GM18508 (cell line): ENCODE measurements around the gene BMP8A.
"Not testable (repeated sequence)": the region's sequence is repeated elsewhere in the genome, so short reads cannot be mapped to it uniquely, and the experiment has no call there.

Experiments
- ATAC-seq: cut with Tn5 transposase; IDR thresholded peaks from one replicate; pipeline ENCODE4 v1.9.1; 2021; ENCODE audit warnings: moderate number of reproducible peaks; ENCODE audit not compliant: insufficient read depth, unreplicated experiment

The BMP8A gene

GRCh38 chr1:39501666-39502065 is 10.2 kb downstream of the BMP8A start:
- ATAC-seq: no peak

DNA sequence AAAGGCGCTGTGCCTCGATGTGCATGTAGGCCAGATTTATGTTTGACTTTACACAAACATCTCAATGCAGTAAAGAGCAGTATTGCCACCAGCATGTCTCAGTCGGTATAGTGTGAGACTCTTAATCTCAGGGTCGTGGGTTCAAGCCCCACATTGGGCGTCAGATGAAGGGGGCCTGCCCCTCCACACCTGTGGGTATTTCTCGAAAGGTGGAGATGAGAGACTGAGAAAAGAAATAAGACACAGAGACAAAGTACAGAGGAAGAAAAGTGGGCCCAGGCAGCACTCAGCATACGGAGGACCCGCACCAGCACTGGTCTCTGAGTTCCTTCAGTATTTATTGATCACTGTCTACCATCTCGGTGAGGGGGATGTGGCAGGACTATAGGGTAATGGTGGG is 13.0 kb downstream of the BMP8A start:
- ATAC-seq: not testable (repeated sequence)

DNA sequence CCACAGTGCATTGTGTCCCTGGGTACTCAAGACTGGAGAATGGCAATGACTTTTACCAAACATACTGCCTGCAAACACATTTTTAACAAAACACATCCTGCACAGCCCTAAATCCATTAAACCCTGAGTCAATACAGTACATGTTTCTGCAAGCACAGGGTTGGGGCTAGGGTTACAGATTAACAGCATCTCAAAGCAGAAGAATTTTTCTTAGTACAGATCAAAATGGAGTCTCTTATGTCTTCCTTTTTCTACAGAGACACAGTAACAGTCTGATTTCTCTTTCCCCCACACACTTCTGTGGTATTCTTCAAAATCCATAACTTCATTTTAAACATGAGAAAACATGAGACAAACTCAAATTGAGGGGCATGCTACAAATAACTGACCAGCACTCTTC is 13.9 kb downstream of the BMP8A start:
- no peak for ATAC-seq

GRCh38 chr1:39507230-39507928 is 15.9 kb downstream of the BMP8A start:
- ATAC-seq: no peak

DNA sequence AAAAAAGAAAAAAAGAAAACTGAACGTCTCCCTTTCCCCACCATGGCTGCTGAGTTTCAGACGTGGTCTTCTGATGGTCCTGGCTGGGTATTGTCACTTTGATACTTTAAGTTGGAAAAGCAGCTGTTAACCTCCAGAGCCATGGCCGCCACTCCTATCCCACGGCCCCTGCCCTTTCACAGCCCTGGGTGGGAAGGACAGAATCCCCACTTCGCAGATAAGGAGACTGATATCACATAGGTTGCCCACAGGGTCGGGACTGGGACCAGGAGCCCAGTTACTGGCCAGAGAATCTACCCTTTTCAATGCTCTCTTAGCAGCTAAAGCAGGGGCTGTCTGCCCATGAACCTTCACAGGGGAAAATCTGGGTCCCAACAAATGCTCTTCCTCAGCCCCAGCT is 16.8 kb downstream of the BMP8A start:
- ATAC-seq: no peak

GRCh38 chr1:39508857-39509305 is 17.4 kb downstream of the BMP8A start:
- no peak for ATAC-seq

DNA sequence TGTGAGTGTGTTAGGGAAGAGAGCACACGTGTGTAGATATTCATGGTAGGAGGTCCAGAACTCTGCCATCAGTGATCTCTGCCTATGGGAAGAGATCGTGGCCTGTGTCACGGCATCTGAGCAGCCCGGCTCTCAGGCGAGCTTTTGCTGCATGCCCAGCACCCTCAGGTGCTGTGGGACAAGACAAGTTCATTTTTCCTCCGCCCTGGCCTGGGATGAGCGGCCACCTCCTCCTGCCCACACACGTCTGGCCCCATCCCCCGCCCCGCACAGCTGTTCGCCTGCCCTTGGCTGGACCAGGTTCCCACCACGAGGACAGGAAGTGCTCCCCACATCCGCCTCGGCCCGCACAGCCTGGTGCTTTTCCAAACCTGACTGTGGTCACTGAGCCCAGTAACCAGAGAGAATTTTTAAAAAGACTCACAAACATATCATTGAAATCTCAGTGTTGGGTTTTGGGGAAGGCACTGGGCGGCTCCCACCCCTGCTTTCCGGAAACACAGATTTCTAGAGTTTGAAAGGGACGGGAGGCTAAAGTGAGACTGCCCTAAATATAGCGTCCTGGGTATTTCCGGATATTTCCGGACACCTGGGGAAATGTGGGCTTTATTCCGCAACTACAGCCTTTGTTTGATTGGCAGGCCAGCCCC is 18.0 kb downstream of the BMP8A start:
- peak; percentile 38 for ATAC-seq

GRCh38 chr1:39510570-39511186 is 19.2 kb downstream of the BMP8A start:
- not testable (repeated sequence) for ATAC-seq

- not testable (repeated sequence) for ATAC-seq
Measured at GRCh38 chr1:39511477-39511876, 20.0 kb downstream of the BMP8A start.

DNA sequence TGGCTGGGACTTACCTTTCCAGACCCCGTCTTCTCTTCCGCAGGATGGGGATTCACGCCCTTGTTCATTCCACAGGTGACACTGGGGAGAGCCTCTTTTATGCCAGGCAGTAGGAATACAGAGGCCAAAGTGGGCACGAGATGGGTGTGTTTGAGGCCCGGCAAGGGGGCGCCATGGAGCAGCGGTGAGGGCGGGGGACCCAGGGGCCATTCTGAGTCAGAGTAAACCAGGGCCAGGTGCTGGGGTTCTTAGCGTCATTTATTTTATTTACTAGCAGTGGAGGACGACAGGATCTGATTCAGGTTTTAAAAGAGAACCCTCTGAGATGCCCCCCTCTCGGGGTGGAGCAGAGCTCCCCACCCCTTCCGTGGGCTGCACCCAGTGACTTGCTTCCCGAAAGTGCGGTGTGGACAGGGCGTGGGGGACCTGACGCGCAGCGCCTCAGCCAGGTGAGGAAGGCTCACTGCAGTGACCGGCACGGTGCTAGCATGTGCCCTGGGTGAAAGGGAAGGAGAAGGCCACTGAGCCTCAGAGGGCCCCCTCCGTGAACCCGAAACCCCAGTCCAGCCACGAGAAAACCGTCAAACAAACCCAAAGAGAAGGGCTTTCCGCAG is 20.9 kb downstream of the BMP8A start:
- ATAC-seq: not testable (repeated sequence)

DNA sequence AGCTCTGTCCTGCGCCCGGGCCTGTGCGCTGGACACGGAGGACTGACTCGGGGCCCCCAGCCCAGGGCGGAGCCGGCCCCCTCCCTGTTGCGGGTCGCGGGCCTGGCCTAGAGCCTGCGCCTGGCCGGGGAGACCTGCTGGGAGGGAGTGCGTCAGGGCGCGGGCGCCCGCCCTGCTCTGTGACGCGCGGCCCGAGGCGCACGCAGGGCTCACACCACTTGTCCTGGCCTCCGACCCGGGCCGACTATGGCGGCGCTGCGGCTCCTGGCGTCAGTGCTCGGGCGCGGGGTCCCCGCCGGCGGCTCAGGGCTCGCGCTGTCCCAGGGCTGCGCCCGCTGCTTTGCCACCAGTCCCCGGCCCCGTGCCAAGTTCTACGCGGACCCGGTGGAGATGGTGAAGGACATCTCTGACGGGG is 23.3 kb downstream of the BMP8A start:
- ATAC-seq: not testable (repeated sequence)

DNA sequence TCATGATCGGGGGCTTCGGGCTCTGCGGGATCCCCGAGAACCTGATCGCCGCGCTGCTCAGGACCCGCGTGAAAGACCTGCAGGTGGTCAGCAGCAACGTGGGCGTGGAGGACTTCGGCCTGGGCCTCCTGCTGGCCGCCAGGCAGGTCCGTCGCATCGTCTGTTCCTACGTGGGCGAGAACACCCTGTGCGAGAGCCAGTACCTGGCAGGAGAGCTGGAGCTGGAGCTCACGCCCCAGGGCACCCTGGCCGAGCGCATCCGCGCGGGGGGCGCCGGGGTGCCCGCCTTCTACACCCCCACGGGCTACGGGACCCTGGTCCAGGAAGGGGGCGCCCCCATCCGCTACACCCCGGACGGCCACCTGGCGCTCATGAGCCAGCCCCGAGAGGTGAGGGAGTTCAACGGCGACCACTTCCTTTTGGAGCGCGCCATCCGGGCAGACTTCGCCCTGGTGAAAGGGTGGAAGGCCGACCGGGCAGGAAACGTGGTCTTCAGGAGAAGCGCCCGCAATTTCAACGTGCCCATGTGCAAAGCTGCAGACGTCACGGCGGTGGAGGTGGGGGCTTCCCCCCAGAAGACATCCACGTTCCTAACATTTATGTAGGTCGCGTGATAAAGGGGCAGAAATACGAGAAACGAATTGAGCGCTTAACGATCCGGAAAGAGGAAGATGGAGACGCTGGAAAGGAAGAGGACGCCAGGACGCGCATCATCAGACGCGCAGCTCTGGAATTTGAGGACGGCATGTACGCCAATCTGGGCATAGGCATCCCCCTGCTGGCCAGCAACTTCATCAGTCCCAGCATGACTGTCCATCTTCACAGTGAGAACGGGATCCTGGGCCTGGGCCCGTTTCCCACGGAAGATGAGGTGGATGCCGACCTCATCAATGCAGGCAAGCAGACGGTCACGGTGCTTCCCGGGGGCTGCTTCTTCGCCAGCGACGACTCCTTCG is 24.0 kb downstream of the BMP8A start:
- not testable (repeated sequence) for ATAC-seq

DNA sequence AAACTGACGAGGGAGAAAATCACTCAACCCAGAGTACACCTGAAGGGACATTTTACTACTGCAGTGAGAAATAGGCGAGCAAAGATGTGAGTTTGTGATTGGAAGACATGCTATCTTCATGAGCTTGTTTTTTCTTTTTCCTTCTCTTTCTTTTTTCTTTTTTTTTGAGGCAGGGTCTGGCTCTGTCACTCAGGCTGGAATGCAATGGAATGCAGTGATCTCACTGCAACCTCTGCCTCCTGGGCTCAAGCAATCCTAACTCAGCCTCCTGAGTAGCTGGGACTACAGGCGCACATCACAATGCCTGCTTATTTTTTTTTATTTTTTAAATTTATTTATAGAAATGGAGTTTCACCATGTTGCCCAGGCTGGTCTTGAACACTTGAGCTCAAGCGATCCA is 25.4 kb downstream of the BMP8A start:
- ATAC-seq: not testable (repeated sequence)

DNA sequence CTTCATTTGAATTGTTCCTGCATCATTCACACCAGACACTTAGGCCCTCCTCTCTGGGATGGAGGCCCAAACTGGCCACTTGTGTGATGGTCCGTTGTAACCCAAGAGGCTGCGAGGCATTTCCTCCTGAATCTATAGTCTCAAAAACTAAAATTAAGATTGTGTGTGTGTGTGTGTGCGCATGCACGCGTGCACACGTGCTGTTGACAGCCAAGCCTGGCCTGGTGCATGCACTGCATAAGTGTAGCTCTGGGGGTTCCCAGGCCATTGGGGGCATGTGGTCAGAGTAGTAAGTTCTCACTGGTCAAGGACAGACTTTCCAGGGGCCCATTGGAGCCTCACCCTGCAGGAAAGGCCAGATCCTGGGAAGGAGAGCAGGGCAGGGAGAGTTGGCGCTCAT is 26.5 kb downstream of the BMP8A start:
- not testable (repeated sequence) for ATAC-seq

GRCh38 chr1:39519376-39519775 is 27.9 kb downstream of the BMP8A start:
- not testable (repeated sequence) for ATAC-seq

GRCh38 chr1:39522221-39522620 is 30.8 kb downstream of the BMP8A start:
- not testable (repeated sequence) for ATAC-seq

GRCh38 chr1:39522661-39523567 is 31.5 kb downstream of the BMP8A start:
- no peak for ATAC-seq

DNA sequence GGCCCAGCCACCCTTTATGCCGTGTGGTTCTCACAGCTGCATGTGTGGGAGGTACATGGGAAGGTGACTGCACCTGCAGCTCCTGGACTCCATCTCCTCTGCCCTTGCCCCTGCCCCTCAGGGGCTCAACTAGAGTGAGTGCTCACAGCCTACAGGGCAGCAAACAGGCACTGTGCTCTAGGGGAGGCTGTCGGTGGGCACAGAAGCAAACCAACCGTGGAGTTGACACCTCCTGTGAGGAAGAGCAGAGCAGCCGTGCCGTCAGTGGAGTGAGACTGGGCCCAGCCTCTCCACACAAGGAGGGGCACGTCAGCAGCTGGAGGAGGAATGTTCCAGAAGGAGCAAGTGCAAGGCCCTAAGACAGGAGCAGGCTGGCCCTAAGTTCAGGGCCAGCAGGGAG is 32.7 kb downstream of the BMP8A start:
- no peak for ATAC-seq
